Keratinocyte (primary cell): ENCODE measurements around the gene GTF2IRD1.

Source experiments
- EZH2 ChIP-seq: IDR thresholded peaks from one replicate; pipeline ENCODE4 v1.6.1; 2012; ENCODE audit warnings: inconsistent platforms, mild to moderate bottlenecking, low read length, moderate library complexity
- TF ChIP-seq, protein P1 (sequence below), 3 experiments: IDR thresholded peaks in 1 of 3; conservative IDR thresholded peaks in 1 of 3; optimal IDR thresholded peaks in 1 of 3; 2 replicates in 2 of 3; 3 replicates in 1 of 3; pipeline versions ENCODE3 to v1.5.1; 2011; ENCODE audit warnings: low read length in 3 of 3, mild to moderate bottlenecking in 3 of 3, moderate library complexity in 2 of 3, control low read depth in 1 of 3, inconsistent platforms in 1 of 3; ENCODE audit not compliant: insufficient read depth in 2 of 3; ENCODE audit errors: extremely low read depth in 1 of 3

GRCh38 chr7:74526780-74527179, 73.1 kb downstream of the GTF2IRD1 start:
- TF ChIP-seq, protein P1, sequence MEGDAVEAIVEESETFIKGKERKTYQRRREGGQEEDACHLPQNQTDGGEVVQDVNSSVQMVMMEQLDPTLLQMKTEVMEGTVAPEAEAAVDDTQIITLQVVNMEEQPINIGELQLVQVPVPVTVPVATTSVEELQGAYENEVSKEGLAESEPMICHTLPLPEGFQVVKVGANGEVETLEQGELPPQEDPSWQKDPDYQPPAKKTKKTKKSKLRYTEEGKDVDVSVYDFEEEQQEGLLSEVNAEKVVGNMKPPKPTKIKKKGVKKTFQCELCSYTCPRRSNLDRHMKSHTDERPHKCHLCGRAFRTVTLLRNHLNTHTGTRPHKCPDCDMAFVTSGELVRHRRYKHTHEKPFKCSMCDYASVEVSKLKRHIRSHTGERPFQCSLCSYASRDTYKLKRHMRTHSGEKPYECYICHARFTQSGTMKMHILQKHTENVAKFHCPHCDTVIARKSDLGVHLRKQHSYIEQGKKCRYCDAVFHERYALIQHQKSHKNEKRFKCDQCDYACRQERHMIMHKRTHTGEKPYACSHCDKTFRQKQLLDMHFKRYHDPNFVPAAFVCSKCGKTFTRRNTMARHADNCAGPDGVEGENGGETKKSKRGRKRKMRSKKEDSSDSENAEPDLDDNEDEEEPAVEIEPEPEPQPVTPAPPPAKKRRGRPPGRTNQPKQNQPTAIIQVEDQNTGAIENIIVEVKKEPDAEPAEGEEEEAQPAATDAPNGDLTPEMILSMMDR (optimal IDR thresholded peaks at IDR 0.05 in 1 of 3, IDR thresholded peaks at IDR 0.05 in 1 of 3, conservative IDR thresholded peaks at IDR 0.05 in 1 of 3; ENCODE audit: extremely low read depth in 1 of 3, insufficient read depth in 2 of 3, low read length in 3 of 3): no peak
- no peak for TF ChIP-seq EZH2
